T47D (cell line): ENCODE results near the gene EPS8L2.

Experiments used
- DNase-seq, 2 experiments: peaks; one replicate each; pipeline versions ENCODE4 v3.0.0 to v3.0.0-alpha.2; 2011 to 2012; ENCODE audit warnings: low read depth in 1 of 2, low spot score in 1 of 2
- JUND ChIP-seq: IDR thresholded peaks from 2 replicates; pipeline ENCODE4 v1.6.1; 2012; ENCODE audit warnings: low read depth
- in situ Hi-C: cut with HindIII; loops from 2 replicates; pipeline ENCODE4 v1.10.0; 2016; ENCODE audit warnings: low sequenced_read_pairs, low pct_unique_long_range_greater_than_20kb

Gene EPS8L2

DNA sequence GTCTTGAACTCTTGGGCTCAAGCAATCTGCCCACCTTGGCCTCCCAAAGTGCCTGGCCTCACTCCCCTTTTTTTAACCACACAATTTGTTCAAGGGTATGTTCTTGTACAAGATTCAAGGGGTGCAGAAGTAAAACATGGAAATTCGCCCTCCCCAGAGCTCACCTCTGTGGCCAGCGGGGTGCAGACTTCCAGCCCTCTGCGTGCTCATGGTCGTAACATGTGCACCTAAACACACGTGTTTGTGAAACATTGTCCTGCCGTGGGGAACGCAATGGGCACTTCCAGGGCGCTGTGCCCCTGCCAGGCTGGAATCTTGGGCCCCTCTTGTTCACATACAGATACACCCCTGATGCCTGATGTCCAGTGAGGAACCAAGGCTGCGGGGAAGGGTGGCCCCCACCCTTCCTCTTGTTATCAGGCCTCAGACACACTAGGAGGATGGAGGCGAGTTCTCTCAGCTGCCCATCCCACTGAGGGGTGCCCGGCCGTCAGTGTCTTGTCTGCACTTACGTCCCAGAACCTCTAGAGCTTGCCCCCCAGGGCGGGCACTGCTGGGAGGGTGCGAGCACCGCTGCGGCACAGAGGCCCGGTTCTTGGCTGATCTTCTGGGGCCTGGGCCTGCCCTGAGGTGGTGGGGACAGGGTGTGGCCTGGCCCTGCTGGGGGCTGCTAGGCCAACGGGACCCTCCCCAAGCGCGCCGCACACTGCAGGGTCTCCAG lies 4.1 kb upstream of the EPS8L2 start:
- in situ Hi-C loops = no loop called here
- no peak for DNase-seq
- no peak for TF ChIP-seq JUND

DNA sequence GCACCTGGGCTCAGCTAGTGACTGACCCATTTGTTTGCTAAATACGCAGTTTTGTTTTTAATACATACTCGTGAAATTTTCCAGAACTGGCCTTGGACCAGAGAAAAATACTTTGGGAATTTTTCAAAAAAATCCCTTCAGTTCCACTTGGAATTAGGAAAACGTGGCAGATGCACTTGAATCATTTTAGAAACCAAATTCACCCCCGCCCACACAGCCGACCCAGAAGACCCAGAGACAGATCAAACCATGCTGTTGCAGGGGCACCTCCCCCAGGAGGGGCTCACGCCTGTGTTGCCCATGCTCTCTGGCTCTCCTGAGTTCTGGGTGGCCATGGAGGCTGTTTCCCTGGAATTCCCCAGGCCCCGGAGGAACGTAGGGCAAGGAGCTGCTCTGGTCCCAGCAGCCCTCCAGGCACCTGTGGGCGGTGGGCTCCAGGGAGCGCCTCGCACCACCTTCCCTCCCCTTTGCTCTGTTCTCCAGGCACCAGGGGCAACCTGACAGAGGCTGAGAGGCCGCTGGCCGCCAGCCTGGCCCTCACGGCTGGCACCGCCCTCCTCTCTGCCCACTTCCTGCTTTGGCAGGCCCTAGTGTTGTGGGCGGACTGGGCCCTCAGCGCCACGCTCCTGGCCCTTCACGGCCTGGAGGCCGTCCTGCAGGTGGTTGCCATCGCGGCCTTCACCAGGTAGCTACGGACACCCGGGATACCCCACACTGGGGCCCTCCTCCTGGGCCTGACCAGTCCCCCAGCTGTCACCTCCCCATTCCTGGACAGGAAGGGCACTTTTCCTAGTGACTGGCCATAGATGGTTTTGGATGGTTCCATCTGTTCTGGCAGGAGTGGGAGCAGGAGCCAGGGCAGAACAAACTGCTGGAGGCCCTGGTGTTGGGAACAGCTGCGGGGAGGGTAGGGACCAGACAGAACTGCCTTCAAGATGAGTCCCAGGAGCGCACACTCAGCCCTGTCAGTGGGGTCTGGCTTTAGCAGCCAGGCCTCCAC lies 3.3 kb upstream of the EPS8L2 start:
- peak in 1 of 2 experiments; percentile 25 for DNase-seq

DNA sequence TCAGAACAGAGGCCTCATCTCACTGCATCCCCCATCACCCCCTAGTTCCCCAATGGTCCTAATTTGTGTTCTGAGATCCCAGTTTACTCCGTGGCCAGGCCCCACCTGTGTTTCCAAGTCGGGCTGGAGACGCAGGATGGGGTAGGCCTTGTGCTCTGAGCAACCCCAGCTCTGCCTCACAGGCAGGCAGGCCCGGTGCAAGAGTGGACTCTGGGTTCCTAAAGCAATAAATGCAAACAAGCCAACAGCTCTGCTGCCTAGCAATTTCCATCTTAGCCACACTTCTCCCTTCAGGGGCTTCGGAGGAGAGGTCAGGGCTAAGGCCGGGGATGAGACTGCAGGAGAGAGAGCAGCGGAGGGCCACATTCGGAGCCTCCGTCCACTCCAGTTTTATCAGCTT lies 2.5 kb upstream of the EPS8L2 start:
- in situ Hi-C loops = no loop called here
- TF ChIP-seq JUND = no peak
- no peak for DNase-seq

More for the DNA sequence above, 3.3 kb upstream of the EPS8L2 start:
- no peak for TF ChIP-seq JUND
- in situ Hi-C loops = no loop called here

DNA sequence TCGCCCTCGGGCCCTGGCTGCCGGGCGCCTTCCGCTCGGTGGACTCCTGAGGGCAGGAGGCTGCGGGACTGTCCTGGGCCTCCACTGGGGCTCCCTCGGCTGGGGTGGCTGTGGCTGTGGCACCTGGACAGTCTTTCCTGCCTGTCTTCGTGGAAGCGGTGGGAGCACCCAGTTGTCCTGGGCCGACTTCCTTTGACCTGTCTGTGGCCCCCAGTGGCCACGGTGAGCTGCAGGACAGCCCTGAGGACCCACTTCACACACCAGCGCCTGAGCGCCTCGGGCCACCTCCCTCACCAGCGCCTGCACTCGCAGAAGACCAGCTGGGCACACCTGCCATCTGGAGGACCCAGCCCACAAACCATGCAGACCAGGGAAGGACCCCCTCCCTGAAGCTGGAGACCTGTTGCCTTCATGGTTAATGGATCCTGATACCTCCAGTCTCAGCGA lies 1.8 kb upstream of the EPS8L2 start:
- TF ChIP-seq JUND = no peak
- DNase-seq = no peak
- in situ Hi-C loops = no loop called here

DNA sequence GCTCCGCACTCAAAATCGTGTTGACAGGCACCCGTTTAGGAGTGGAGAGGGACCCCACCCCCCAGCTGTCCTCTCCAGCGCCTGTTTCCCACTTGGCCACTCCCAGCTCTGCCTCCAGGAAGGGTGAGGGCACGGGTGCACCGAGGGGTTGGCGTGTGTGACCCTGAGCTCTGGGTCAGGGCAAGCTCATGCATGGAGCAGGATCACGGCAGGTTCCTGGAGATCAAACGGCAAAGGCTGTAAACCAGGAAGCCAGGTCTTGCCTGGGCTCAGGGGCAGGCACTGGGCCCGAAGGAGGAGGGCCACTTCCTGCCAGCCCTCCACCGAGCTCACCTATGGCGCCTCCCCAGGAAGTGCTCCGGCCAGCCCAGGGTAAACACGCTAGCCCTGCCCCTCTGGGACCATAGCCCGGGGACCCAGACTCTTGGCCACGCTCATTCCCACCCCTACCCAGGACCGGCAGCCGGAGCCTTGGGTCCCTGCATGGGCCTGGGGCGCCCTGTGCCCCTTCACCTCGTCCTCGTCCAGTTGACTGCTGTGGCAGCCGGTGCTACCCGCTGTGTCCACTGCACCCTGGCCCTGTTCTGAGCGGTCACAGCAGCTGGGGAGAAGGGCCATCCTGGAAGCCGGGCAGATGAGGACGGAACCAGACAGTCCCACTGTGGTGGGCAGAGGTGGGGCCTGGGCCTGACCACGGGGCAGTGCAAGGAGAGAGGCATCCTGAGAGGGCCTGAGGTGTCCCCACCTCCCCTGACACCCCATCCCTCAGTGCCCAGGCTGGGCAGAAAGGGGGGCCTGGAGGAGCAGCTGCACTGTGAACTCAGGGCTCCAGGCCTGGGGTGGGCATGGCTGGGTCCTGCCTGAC lies 1.0 kb upstream of the EPS8L2 start:
- in situ Hi-C loops = no loop called here
- peak; percentile 69 to 92 for DNase-seq
- TF ChIP-seq JUND = no peak

DNA sequence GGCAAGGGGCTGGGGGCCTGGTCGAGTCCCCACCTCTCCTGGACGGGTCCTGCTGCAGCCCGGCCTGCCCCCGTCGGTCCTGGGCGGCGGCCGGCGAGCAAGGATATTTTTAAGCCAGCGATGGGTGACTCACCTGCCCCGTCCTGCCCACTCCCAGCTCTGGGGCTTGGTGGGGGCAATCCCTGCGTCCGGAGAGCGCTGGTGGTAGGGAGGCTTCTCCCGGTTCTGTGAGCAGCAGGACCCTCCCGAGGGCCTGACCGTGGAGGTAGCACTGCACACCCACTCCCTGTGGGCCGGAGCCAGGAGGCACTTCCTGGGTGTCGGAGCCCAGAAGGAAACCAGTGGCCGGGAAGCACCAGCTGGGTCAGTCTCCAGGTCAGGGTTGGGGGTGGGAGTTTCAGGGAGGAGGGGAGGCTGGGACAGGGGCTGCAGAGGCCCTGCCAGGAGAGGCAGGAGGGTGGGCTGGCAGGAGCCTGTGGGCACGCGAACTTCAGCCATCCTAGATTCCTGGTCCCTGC lies 467 bp downstream of the EPS8L2 start:
- in situ Hi-C loops = no loop called here
- DNase-seq = peak in 1 of 2 experiments; percentile 39
- TF ChIP-seq JUND = no peak

DNA sequence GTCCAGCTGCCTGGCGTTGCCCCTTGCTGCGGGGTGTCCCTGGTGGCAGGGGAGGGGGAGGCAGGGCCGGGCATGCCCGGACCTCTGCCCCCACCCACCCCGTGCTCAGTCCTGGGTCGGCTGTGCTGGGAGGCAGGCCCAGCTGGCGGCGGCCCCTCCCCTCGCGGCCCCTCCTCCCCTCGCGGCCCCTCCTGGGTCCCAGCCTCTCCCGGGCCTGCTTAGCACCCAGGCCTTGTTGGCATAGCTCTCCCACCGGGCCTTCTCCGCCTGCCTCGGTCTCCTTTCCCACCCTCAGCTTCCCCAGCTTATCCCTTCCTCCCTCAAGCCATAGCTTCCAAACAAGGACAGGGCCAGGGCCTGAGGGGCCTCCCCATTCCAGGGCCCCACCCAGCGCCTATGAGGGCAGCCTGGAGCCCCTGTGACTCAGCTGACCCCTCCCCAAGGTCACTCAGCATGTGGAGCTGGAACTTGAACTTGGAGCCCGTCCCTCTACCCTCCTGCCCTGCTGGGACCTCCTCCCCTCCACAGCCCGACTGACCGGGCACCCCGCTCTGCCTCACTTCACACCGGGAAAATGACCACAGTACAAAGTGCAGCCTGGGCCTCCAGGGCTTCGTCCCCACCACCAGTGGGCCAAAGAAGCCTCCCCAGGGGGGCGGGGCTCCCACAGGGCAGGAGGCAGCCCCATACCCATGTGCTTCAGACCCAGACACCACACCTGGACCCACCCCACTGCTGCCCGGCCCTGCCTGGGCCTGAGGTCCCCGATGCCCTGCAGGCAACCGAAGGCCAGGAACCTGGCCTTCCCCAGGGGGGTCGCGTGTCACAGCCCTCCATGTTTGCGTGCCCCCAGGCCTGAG lies 1.2 kb downstream of the EPS8L2 start:
- in situ Hi-C loops = no loop called here
- peak; percentile 69 for DNase-seq
- TF ChIP-seq JUND = no peak

DNA sequence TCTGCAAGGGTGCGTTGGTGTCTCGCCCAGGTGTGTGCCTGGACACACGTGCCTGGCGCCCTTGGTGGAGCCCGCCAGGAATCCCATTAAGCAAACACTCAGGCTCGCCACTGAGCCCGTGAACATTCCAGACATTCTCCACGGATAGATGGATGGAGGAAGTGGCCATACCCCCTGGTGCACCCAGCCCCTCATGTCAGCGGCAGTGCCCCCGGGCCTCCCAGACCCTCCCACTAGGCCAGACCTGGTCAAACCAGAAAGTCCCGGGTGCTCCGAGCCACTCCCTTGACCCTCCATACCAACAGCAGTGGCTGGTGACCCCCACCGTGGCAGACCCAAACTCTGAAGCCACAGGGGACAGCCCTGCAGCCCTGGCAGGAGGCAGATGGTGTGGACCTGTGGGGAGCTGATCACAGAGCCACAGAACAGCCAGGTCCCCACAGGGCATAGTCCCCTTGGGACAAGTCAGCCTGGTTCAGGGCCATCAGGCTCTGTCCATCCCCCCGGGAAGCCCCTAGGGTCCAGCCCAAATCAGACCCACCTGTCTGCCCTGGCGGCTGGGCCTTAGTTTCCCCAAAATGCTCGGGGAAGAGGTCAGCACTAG lies 1.9 kb downstream of the EPS8L2 start:
- DNase-seq = peak; percentile 54 to 80
- in situ Hi-C loops = no loop called here
- no peak for TF ChIP-seq JUND

DNA sequence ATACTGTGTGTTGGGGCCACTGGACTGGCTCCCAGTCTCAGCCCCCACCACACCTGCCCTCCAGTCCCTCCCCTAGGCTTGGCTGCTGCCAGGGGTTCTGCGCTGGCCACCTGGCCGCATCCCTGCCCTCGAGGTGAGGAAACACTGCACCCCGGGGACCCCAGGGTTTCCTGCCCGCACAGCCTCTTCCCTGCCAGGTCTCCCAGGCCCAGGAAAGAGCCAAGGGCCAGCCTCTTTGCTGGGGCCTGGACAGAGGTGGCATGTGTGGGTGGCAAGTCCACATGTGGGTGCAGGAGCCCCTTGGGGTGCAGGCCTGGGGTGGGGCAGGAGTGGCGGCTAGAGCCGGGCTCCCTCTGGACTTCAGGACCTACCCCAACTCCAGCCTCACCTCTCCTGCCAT lies 2.5 kb downstream of the EPS8L2 start:
- in situ Hi-C loops = no loop called here
- no peak for DNase-seq
- TF ChIP-seq JUND = no peak

DNA sequence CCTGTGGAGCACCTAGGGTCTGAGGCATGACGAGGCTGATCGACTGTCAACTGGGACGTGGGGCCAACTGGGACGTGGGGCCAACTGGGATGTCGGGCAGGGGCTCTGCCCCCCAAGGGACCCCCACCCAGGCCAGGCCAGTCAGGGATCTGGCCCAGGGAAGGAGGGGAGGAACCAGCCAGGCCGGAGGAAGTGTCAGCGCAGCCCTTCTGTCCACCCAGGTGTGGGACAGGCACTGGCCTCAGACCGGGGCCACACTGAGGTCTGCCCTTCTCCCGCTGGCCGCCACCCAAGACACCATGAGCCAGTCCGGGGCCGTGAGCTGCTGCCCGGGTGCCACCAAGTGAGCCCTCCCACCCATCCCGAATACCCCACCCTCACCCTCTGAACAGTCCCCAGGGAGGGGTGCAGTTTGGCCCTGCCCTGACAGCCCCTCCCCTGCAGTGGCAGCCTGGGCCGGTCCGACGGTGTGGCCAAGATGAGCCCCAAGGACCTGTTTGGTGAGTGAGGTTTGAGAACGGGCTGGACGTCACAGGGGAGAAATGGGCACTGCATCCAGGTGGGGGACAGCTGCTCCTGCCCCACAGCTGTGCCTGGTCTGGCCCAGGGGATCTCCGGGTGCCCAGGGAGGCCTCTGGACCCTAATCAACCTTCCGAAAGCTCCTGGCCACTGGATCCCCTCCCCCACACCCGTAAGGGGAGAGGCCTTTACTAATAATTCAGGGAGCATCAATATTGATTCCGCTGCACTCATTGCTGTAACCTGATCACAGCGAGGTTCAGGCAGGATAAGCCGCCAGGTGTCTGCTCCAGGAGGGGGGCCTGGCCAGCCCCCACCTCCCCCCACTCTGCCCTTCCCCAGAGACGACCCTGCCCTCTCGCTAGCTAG lies 3.3 kb downstream of the EPS8L2 start:
- in situ Hi-C loops = no loop called here
- peak in 1 of 2 experiments; percentile 56 for DNase-seq
- TF ChIP-seq JUND = no peak
